Large intestine (tissue), 3 donors: ENCODE data around the gene NPY4R. TPM values are rescaled to one million over a fixed set of nuclear protein-coding genes. Genes with fewer than 3 reads are reported as not detected.
"Not testable (repeated sequence)": the region's sequence is repeated elsewhere in the genome, so short reads cannot be mapped to it uniquely, and the experiment has no call there.

ENCODE experiments used
- DNase-seq, 2 donors: peaks; one replicate each; pipeline versions ENCODE4 v3.0.0 to v3.0.0-alpha.2; 2013
- H3K27ac ChIP-seq: one replicate; pipeline ENCODE4 v1.5.1; 2013; ENCODE audit warnings: low read length
- H3K27me3 ChIP-seq: 2 replicates; pipeline ENCODE4 v1.6.1; 2013; ENCODE audit warnings: low read length; ENCODE audit not compliant: control insufficient read depth, insufficient read depth
- H3K36me3 ChIP-seq: 2 replicates; pipeline ENCODE4 v1.6.1; 2013; ENCODE audit warnings: low read length; ENCODE audit not compliant: control insufficient read depth, insufficient read depth
- H3K4me1 ChIP-seq: one replicate; pipeline ENCODE4 v1.6.1; 2013; ENCODE audit warnings: low read length; ENCODE audit not compliant: control insufficient read depth, insufficient read depth
- H3K4me3 ChIP-seq: one replicate; pipeline ENCODE4 v1.5.1; 2013; ENCODE audit warnings: low read length
- H3K9me3 ChIP-seq: one replicate; pipeline ENCODE4 v1.6.1; 2013; ENCODE audit warnings: mild to moderate bottlenecking, low read depth, low read length, moderate library complexity; ENCODE audit not compliant: control insufficient read depth
- WGBS: methylation state at CpG from one replicate; pipeline ENCODE4 v1.1.5; 2013; ENCODE audit warnings: low lambda C conversion rate; ENCODE audit not compliant: insufficient coverage; 5-methylcytosine and 5-hydroxymethylcytosine counted together
- polyA plus RNA-seq: library from polyadenylated mRNA; unstranded; fragments of 120-200 nt; gene quantifications from one replicate; pipeline ENCODE4 v1.2.1, GENCODE V29; 2013

The NPY4R gene
- polyA plus RNA-seq, 1 donor: 1.8 TPM

DNA sequence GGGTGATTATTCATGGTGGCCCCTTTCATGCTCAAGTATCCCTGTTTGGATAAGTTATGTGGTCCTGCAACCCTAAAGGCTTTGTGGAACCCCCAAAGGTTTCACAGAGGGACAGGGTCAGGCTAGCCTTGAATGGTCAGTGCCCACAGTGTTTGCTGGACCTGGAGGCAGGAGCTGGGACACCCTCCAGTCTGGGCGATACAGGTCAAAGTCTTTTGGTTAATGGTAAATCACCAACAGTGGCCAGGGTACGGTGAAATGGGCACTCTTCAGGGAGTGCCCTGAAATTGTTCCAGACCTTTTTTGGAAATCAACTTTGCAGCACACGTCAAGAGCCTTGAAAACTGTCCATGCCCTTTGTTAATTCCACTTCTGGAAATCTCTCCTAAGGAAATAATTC is 8.7 kb downstream of the NPY4R start:
- not testable (repeated sequence) for H3K4me1 ChIP-seq, DNase-seq, H3K4me3 ChIP-seq, H3K36me3 ChIP-seq, H3K27me3 ChIP-seq, H3K27ac ChIP-seq, H3K9me3 ChIP-seq
- WGBS: no CpG with 5 or more reads among the region's 3 CpGs

DNA sequence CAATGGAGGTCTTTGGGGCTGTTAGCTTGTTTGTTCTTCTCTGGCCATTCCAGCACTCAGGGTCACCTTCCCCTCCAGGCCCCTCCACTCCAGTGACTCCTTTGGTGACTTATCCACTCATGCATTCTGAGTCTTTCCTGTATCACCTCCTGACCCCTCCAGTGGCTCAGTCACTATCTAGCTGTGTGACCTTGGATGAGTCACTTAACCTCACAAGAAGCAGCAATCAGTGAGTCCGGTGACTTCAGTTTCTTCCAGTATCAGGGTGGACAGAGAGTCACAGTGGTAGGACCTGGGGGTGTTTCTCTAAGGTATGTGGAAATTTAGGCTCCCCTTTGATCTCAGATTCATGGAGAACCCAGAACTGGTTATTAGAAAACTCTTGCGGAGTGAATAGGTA is 9.8 kb downstream of the NPY4R start:
- H3K9me3 ChIP-seq, H3K4me1 ChIP-seq, H3K36me3 ChIP-seq, H3K4me3 ChIP-seq, DNase-seq, H3K27me3 ChIP-seq, H3K27ac ChIP-seq: not testable (repeated sequence)
- no CpG with 5 or more reads among the region's 2 CpGs for WGBS

DNA sequence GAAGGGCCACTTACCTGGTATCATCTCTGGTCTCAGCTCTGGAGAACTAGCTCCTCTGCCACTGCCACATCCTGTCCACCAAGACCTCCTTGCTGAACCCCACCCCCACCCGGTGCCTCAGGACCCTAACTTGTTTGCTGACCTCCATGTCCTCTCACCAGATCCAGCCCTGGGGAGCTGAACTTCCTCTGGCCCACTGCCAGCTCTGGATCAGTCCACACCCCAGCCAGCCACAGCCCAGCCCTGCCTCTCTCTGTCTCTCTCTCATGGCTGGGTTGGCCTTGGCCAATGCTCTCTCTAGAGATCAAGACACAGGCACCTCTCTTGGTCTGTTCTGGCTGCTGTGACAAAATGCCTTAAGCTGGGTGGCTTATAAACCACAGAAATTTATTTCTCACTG is 14.4 kb downstream of the NPY4R start:
- DNase-seq, H3K36me3 ChIP-seq, H3K27me3 ChIP-seq, H3K27ac ChIP-seq, H3K9me3 ChIP-seq, H3K4me1 ChIP-seq, H3K4me3 ChIP-seq: not testable (repeated sequence)
- WGBS: no CpG with 5 or more reads among the region's 1 CpG

DNA sequence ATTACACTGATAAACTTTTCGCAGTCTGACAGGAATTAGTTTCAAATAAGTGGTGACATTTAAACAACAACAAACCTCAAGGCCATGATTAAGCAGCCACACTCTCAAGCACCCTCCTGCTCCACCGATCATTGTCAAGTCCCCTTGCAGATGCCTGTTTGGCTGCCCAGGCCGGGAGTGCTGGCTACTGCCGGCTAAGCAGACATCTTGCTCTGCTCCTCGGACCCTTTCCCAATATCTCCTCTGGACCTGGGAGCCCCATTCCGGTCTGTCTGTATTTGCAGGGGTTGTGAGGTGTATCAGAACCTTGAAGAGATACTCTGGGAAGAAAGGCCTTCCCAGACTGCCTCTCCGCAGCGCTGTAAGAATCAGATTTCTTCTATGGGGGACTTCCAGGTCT is 14.9 kb downstream of the NPY4R start:
- peak in 1 of 2 donors; percentile 1 for DNase-seq
- not testable (repeated sequence) for H3K36me3 ChIP-seq, H3K9me3 ChIP-seq, H3K4me3 ChIP-seq, H3K27me3 ChIP-seq, H3K27ac ChIP-seq, H3K4me1 ChIP-seq
- WGBS: no CpG with 5 or more reads among the region's 8 CpGs

- H3K9me3 ChIP-seq, H3K27me3 ChIP-seq, H3K27ac ChIP-seq, H3K36me3 ChIP-seq, H3K4me1 ChIP-seq, H3K4me3 ChIP-seq: not testable (repeated sequence)
- no CpG with 5 or more reads among the region's 5 CpGs for WGBS
- peak in 1 of 2 donors; percentile 57 for DNase-seq
Measured at GRCh38 chr10:46447439-46447838, 18.3 kb downstream of the NPY4R start.

DNA sequence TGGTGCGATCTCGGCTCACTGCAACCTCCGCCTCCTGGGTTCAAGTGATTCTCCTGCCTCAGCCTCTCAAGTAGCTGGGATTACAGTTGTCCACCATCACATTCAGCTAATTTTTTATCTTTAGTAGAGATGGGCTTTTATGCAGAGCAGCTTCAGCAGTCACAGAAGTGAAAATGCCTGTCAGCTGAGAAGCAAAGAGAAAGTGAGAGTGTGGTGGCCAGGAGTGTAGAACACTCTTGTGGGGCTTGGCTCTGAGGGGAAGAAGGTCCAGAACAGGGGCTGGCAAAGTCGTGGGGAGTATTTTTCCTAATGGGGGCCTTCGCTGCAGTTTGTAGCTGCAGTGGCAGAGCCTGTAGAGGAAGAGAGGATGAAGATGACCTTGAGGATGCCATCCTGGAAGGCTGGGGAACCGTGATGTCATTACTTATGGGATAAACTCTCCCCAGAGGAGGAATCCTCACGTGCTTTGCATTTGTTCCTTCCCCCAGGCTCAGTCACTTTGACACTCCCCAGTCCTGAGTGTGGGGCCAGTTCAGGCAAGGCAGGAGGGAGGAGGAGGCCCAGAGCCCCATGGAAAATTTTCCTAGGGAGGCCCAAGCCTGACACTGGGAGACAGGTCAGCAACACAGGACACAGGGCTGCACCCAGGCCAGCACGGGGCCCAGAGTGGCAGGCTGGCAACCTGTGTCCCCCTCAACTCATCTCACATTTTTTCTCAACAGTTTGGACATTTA is 20.2 kb downstream of the NPY4R start:
- not testable (repeated sequence) for H3K36me3 ChIP-seq, H3K27ac ChIP-seq, H3K4me3 ChIP-seq, H3K27me3 ChIP-seq, DNase-seq, H3K4me1 ChIP-seq, H3K9me3 ChIP-seq
- no CpG with 5 or more reads among the region's 8 CpGs for WGBS

- no CpG with 5 or more reads among the region's 1 CpG for WGBS
- not testable (repeated sequence) for DNase-seq, H3K9me3 ChIP-seq, H3K4me3 ChIP-seq, H3K4me1 ChIP-seq, H3K27ac ChIP-seq, H3K36me3 ChIP-seq, H3K27me3 ChIP-seq
Measured at GRCh38 chr10:46443422-46443821, 22.3 kb downstream of the NPY4R start.

DNA sequence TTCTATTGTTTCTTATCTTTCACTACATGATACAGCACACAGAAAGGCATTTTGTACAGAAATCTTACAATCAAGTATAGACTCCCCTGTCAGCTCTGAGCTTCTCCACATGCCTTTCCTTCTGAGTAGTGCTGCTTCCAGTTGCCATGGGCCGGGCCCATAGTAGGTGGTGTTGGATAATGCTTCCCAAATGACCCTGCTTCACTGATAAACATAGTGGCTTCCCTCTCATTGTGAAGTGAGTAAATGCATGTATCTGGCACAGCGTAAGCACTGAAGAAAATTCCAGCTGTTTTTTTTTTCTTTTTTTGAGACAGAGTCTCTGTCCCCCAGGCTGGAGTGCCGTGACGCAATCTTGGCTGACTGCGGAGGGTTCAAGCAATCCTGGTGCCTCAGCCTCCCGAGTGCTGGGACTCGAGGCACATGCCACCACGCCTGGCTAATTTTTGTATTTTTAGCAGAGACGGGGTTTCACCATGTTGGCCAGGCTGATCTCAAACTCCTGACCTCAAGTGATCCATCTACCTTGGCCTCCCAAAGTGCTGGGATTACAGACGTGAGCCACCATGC is 23.0 kb downstream of the NPY4R start:
- not testable (repeated sequence) for H3K27ac ChIP-seq, H3K27me3 ChIP-seq, H3K4me1 ChIP-seq, H3K4me3 ChIP-seq, H3K9me3 ChIP-seq, H3K36me3 ChIP-seq
- no CpG with 5 or more reads among the region's 10 CpGs for WGBS
- DNase-seq: peak in 1 of 2 donors; percentile 7

- not testable (repeated sequence) for H3K4me3 ChIP-seq, H3K36me3 ChIP-seq, H3K9me3 ChIP-seq, H3K27me3 ChIP-seq, H3K27ac ChIP-seq, H3K4me1 ChIP-seq
- DNase-seq: peak; percentile 64 to 85
- WGBS: no CpG with 5 or more reads among the region's 7 CpGs
Measured at GRCh38 chr10:46441837-46442278, 23.9 kb downstream of the NPY4R start.

DNA sequence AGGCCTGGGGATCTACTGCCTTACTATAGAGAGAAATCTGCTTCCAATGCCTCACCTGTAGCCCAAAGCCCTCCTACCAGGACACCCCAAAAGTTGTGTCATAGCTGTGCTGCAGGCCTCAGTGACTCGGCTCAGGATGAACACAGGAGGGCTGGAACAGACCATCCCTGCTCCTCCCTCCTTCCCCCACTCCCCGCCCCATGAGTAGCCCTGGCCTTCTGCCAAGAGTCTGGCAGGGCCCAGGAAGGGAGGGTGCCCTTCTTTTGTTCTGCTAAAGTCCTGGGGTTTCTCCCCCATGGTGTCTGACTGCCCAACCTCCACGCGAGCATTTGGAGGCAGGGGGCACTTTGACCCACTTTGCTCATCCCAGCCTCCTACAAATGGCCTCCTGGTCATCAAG is 24.8 kb downstream of the NPY4R start:
- not testable (repeated sequence) for H3K4me1 ChIP-seq, H3K27me3 ChIP-seq, H3K27ac ChIP-seq, H3K9me3 ChIP-seq, DNase-seq, H3K4me3 ChIP-seq, H3K36me3 ChIP-seq
- no CpG with 5 or more reads among the region's 4 CpGs for WGBS

DNA sequence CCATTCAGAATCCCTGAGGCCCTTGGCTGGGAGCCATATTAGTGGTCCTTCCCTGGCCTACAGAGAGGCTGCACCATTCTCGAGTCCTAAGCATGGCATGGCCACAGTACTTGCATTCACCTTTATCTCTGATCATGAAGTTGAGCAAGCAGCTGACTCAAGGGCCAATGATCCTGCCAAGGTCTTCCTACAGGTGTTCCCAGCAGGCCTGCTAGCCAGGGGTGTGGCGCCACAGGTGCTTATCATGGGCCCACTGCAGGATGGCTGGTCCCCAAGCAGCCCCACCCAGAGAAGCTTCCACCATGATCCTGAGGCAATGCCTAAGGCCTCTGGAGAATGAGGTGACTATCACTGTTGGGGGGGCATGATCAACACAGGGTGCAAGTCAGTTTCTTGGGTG is 42.2 kb downstream of the NPY4R start:
- not testable (repeated sequence) for H3K9me3 ChIP-seq, H3K4me3 ChIP-seq, H3K36me3 ChIP-seq, H3K27me3 ChIP-seq, H3K4me1 ChIP-seq, H3K27ac ChIP-seq, DNase-seq
- no CpG with 5 or more reads among the region's 2 CpGs for WGBS
